Cardiac septum (tissue), 1 donor: ENCODE measurements around the gene CSAD. TPM values are rescaled to one million over a fixed set of nuclear protein-coding genes. Genes with fewer than 3 reads are reported as not detected.

ENCODE experiments used
- DNase-seq: peaks from one replicate; pipeline ENCODE4 v3.0.0-alpha.2; 2020; ENCODE audit warnings: low spot score
- intact Hi-C: fragments of 100-400 bp; cut with DNase I; formaldehyde crosslinking; loops from one replicate; pipeline ENCODE4 v1.14.0; 2022
- total RNA-seq: library from RNA; stranded (reverse); fragmentation: NEBNext Ultra II Directional; extraction: Animal tissue kit (Norgen Biotek cat#: 25700); gene quantifications from one replicate; pipeline ENCODE4 v1.2.1, GENCODE V29; 2021
- donor health status: DM: no; HTN: no; CAD: no.

CSAD gene
- total RNA-seq, 1 donor from 2014 or later, result 16.5 TPM

DNA sequence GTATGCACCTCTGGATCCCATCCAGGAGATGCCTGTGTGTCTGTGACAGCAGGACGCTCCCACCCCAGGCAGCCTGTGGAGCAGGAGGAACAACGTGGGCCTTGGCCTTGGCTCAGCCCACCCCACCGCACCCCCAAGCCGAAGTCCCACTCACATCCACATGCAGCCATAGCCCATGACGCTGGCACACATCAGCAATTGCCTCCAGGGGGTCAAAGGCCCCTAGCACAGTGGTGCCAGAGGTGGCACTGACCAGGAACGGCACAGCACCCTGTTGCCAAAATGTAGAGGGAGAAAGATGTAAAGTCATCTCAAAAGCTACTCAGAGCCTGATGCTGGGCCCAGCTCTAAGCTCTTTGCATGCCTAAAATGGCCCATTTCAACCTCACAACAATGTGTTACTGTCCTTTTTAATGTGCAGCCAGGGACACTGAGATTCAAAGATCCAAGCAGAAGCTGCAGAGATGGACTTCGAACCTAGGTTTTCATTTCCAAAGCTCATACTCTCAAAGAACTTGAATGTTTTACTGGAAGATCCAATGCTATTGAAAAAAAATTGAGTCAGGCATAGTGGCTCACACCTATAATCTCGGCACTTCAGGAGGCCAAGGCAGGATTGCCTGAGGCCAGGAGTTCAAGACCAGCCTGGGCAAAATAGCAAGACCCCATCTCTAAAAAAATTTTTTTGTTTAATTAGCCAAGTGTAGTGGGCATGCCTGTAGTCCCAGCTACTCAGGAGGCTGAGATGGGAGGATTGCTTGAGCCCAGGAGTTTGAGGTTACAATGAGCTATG, 19.4 kb downstream of the CSAD start:
- intact Hi-C loops, result loop anchor here (2.0 kb wide), 1 partner anchor 35 kb away; no protein-coding TSS in a partner anchor
- DNase-seq, result no peak

DNA sequence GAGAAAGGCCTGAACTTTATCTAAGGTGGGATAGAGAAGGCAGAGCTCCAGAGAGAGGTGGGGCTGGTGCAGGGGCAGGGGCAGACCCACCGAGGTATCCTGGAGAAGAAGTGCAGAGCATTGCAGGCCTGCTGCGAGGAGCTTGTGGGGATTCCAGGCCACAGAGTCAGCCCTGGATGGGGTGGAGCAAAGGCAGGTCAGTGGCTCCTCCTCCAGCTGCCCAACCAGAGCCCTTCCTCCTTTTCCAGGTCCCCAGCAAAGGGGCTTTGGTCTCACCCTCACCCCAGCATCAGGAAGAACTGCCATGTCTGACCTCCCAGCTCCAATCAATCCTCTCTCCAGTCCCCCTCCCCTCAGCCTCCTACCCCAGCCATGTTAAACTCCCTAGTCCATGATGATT, 20.1 kb downstream of the CSAD start:
- no peak for DNase-seq
- intact Hi-C loops, result loop anchor here (2.0 kb wide), 1 partner anchor 36 kb away; no protein-coding TSS in a partner anchor

GRCh38 chr12:53160000-53160399, 20.7 kb downstream of the CSAD start:
- intact Hi-C loops, result loop anchor here (2.0 kb wide), 1 partner anchor 37 kb away; no protein-coding TSS in a partner anchor
- DNase-seq, result no peak

GRCh38 chr12:53159195-53159839, 21.4 kb downstream of the CSAD start:
- DNase-seq, result peak; percentile 93
- intact Hi-C loops, result no loop called here

DNA sequence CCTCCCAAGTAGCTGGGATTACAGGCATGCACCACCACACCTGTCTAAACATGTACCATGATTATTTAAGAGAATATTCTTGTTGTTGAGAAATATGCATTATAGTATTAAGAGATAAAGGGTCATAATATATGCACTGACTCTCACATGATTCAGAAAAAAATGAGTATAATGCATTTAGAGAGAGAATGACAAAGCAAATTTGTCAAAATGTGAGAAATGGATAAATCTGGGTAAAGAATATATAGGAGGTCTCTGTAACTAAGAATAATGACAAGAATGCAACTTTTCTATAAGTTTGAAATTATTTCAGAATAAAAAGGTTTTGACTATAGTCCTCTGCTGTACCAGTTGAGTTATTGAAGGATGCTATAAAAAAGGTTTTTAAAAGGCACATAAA, 28.3 kb downstream of the CSAD start:
- no peak for DNase-seq
- intact Hi-C loops, result no loop called here

- intact Hi-C loops, result no loop called here
- DNase-seq, result no peak
Observed at GRCh38 chr12:53151039-53151438, 29.7 kb downstream of the CSAD start.

GRCh38 chr12:53147653-53148052, 33.1 kb downstream of the CSAD start:
- no peak for DNase-seq
- intact Hi-C loops, result no loop called here

- no peak for DNase-seq
- intact Hi-C loops, result no loop called here
Observed at GRCh38 chr12:53147181-53147580, 33.5 kb downstream of the CSAD start.

DNA sequence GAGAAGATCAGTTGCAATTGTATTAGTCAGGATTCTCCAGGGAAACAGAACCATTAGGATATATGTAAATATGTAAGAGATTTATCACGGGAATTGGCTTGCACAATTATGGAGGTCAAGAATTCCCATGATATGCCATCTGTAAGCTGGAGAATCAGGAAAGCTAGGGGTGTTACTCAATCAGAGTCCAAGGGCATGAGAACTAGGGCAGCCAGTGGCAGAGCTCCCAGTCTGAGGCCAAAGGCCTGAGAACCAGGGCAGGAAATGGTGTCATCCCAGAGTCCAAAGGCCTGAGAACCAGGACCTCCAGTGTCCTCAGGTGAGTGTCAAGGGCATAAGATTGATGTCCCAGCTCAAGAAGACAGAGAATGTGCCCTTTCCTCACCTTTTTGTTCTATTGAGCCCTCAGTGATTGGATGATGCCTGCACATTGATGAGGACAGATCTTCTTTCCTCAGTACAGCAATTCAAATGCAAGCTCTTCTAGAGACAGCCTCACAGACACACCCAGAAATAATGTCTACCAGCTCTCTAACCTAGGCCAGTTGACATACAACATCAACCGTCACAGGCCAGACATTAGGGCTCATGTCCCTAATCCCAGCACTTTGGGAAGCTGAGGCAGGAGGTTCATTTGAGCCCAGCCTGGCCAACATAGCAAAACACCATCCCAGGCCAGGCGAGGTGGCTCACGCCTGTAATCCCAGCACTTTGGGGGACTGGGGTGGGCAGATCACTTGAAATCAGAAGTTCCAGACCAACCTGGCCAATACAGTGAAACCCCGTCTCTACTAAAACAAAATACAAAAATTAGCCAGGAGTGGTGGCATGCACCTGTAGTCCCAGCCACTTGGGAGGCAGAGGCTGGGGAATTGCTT, 35.1 kb downstream of the CSAD start:
- intact Hi-C loops, result no loop called here
- no peak for DNase-seq

GRCh38 chr12:53143355-53143754, 37.4 kb downstream of the CSAD start:
- intact Hi-C loops, result no loop called here
- DNase-seq, result no peak

- intact Hi-C loops, result no loop called here
- no peak for DNase-seq
Observed at GRCh38 chr12:53133722-53134121, 47.0 kb downstream of the CSAD start.

- no peak for DNase-seq
- intact Hi-C loops, result no loop called here
Observed at GRCh38 chr12:53131844-53132243, 48.9 kb downstream of the CSAD start.

DNA sequence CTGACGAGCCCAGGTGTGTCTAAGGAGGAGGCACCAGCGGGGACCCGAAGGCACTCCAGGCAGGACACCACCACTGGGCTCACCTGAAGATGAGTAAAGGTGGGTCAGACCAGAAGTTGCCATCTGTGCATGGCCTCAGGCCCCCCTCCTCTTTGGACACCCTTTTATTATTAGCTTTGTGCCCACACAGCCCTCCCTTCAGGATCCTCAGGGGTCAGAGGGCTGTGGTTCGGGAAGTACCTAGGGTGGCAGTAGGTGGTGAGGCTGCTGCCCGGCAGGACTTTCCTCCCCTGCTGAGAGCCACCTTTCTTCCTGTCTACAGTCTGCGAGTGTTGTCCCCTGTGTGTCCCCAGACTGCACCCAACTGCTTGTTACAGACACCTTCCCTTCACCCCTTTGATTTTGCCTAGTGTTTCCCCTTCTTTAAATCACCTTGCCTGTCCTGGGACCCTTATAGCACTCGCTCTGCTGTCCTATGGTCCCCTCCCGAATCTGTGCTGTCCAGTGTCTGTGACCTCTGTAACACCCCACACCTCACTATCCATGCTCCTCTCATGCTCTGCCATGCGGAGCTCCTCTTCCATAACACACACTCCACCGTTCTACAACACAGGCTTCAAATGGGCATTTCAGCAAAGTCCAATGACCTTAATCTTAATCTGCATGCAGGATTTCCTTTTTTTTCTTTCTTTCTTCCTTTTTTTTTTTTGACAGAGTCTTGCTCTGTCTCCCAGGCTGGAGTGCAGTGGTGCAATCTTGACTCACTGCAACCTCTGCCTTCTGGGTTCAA, 51.8 kb downstream of the CSAD start:
- intact Hi-C loops, result no loop called here
- DNase-seq, result no peak

DNA sequence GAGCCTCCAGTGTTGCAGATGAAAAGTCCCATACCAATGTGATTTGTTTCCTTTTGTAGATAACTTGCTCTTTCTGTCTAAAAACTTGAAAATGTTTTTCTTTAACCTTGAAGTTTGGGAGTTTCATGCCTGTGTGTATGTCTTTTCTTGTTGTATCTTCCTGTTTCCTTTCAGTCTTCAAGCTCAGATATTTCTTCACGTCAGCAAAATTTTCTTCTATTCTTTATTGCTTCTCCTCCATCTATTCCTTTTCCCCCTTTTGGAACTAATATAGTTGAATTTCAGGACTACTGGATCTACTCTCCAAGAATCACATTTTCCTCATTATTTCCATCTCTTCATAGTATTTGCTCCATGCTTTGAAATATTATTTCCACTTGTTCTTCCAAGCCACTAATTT, 53.6 kb downstream of the CSAD start:
- DNase-seq, result no peak
- intact Hi-C loops, result no loop called here

DNA sequence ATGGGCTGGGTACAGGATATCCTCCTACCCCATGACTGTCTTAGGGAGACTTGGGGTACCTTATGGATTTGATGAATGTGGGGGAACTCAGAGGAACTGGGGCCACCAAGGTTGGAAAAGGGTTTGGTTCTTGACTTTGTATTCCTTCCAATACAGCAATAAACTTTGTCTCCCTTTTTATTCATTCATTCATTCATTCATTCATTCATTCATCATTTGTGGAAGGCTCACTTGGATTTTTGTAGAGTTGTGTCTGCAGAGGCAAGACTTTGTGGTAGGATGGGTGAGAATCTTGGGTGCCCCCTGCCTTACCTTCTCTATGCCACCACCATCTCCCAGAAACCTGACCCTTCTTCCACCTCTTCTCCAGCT, 56.4 kb downstream of the CSAD start:
- no peak for DNase-seq

DNA sequence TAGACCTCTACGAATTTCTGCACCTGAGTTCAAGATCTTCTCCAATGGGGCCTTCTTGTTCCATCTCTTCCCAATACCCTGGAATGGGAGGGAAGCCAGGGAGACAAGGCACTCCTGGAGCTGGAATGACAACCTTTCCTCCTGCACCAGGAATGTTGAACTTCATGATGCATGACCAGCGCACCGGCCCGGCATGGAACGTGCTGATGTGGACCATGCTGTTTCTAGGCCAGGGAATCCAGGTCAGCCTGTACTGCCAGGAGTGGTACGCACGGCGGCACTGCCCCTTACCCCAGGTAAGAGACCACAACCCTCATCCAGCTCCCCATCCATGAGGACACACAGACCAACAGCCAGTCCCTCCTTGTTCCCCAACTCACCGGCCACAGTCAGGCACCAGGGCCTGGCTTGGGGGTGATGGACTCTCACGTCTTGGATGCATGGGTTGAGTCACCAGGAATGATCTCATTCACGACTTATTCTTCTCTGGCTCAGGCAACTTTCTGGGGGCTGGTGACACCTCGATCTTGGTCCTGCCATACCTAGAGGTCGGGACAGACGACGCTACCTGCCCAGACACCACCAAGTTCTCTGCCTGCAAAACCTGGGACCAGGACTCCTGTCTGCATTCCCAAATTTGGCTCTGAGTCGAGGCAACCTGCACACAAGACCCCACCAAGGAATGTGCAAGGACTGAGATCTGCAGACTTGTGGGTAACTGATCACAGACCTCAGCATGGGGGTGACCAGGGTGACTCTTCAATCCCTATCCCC, 57.0 kb downstream of the CSAD start:
- no peak for DNase-seq
- intact Hi-C loops, result no loop called here

More for the DNA sequence above, 56.4 kb downstream of the CSAD start:
- intact Hi-C loops, result no loop called here

DNA sequence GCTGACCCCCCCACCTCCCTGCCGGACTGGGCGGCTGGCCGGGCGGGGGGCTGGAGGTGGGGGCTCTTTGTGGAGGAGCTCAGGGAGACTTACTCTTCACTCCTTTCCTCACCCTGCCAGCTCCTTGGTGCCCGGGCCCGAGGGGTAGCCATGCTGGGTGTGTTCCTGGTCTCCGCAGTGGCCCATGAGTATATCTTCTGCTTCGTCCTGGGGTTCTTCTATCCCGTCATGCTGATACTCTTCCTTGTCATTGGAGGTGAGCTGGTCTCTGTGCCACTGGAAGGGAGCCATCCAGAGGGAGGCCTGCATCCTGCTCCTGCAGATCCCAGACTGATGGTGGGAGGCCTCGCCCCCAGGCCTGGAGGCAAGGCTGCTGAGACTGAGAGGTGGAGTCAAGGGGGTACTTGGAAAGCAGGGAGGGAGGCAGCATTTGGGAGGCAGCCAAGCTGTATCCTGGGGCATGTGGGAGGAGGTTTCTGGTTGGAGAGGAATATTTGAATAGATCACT, 57.7 kb downstream of the CSAD start:
- no peak for DNase-seq
- intact Hi-C loops, result no loop called here

GRCh38 chr12:53120685-53121525, 59.8 kb downstream of the CSAD start:
- DNase-seq, result no peak
- intact Hi-C loops, result no loop called here
